GM23338 (cell line): ENCODE data around the gene TLNRD1.

Source experiments
- CREB1 ChIP-seq: fragments of 250-450 bp; sonication (Bioruptor Pico); IDR thresholded peaks from 2 replicates; pipeline ENCODE4 v1.5.0; 2020; ENCODE audit warnings: low read depth, mild to moderate bottlenecking, moderate library complexity
- EZH2 ChIP-seq: fragments of 200-600 bp; sonication (generic); IDR thresholded peaks from one replicate; pipeline ENCODE4 v1.8.0; 2017; ENCODE audit warnings: antibody characterized with exemption, mild to moderate bottlenecking, low read depth; ENCODE audit not compliant: unreplicated experiment
- EZH2phosphoT487 ChIP-seq: fragments of 200-600 bp; sonication (generic); IDR thresholded peaks from one replicate; pipeline ENCODE4 v1.8.1; 2018; ENCODE audit warnings: antibody characterized with exemption; ENCODE audit not compliant: unreplicated experiment
- JUNB ChIP-seq: IDR thresholded peaks from one replicate; pipeline ENCODE4 v1.6.1; 2016; ENCODE audit warnings: antibody characterized with exemption; ENCODE audit not compliant: unreplicated experiment
- POLR2AphosphoS5 ChIP-seq: IDR thresholded peaks from 2 replicates; pipeline ENCODE4 v1.6.1; 2016; ENCODE audit warnings: antibody characterized with exemption, low read depth
- STAT1 ChIP-seq: IDR thresholded peaks from one replicate; pipeline ENCODE4 v1.6.1; 2016; ENCODE audit warnings: antibody characterized with exemption; ENCODE audit not compliant: unreplicated experiment
- ZNF114 ChIP-seq: fragments of 250-450 bp; sonication (Bioruptor Pico); IDR thresholded peaks from 2 replicates; pipeline ENCODE4 v1.5.0; 2020; ENCODE audit warnings: mild to moderate bottlenecking, moderate library complexity
- ZNF331 ChIP-seq: fragments of 250-450 bp; sonication (Bioruptor Pico); IDR thresholded peaks from 2 replicates; pipeline ENCODE4 v1.5.0; 2020; ENCODE audit warnings: low read depth, mild to moderate bottlenecking, moderate library complexity
- TF ChIP-seq, protein P1 (sequence below), 2 experiments: fragments of 200-600 bp in 1 of 2; sonication (generic) in 1 of 2; conservative IDR thresholded peaks; 2 replicates each; pipeline versions ENCODE4 v1.5.1 to v1.6.1; 2016 to 2017; ENCODE audit warnings: antibody characterized with exemption in 2 of 2, low read depth in 2 of 2, mild to moderate bottlenecking in 2 of 2, moderate library complexity in 1 of 2
- TF ChIP-seq, protein P2 (sequence below): IDR thresholded peaks from one replicate; pipeline ENCODE4 v1.6.1; 2018; ENCODE audit warnings: antibody characterized with exemption; ENCODE audit not compliant: unreplicated experiment
- TF ChIP-seq, protein P3 (sequence below): fragments of 250-450 bp; sonication (Bioruptor Pico); IDR thresholded peaks from 2 replicates; pipeline ENCODE4 v1.5.0; 2020; ENCODE audit warnings: mild to moderate bottlenecking, moderate library complexity

DNA sequence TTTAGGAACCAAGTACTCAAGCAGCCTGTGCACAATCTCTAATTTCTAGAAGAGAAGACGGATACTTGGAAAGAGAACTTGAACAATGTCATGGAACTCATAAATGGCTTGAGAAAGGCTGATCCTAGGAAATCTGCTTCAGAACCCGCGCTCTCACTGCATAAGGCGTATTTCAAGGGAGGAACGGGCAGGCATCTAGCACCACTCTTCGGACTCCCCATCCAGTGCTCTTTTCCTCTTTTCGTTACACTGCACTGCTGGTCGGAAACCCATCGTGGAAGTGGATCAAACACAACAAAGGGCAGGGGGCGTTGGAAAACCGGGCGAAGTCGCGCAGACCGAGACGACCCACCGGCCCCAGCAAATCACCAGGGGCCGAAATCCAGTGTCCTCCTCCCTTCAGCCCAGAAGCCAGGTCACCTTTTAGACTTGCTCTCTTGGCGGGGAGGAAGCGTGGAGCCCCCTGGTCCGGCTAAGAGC, 539 bp upstream of the TLNRD1 start:
- TF ChIP-seq, protein P1, sequence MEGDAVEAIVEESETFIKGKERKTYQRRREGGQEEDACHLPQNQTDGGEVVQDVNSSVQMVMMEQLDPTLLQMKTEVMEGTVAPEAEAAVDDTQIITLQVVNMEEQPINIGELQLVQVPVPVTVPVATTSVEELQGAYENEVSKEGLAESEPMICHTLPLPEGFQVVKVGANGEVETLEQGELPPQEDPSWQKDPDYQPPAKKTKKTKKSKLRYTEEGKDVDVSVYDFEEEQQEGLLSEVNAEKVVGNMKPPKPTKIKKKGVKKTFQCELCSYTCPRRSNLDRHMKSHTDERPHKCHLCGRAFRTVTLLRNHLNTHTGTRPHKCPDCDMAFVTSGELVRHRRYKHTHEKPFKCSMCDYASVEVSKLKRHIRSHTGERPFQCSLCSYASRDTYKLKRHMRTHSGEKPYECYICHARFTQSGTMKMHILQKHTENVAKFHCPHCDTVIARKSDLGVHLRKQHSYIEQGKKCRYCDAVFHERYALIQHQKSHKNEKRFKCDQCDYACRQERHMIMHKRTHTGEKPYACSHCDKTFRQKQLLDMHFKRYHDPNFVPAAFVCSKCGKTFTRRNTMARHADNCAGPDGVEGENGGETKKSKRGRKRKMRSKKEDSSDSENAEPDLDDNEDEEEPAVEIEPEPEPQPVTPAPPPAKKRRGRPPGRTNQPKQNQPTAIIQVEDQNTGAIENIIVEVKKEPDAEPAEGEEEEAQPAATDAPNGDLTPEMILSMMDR (conservative IDR thresholded peaks at IDR 0.05; ENCODE audit: low read depth in 2 of 2): no peak
- TF ChIP-seq EZH2 (no peak), CREB1 (CRISPR knock-in tag) (no peak), POLR2AphosphoS5 (no peak), ZNF114 (CRISPR knock-in tag) (no peak), EZH2phosphoT487 (no peak), ZNF331 (no peak), STAT1 (no peak), JUNB (no peak)
- TF ChIP-seq, protein P2, sequence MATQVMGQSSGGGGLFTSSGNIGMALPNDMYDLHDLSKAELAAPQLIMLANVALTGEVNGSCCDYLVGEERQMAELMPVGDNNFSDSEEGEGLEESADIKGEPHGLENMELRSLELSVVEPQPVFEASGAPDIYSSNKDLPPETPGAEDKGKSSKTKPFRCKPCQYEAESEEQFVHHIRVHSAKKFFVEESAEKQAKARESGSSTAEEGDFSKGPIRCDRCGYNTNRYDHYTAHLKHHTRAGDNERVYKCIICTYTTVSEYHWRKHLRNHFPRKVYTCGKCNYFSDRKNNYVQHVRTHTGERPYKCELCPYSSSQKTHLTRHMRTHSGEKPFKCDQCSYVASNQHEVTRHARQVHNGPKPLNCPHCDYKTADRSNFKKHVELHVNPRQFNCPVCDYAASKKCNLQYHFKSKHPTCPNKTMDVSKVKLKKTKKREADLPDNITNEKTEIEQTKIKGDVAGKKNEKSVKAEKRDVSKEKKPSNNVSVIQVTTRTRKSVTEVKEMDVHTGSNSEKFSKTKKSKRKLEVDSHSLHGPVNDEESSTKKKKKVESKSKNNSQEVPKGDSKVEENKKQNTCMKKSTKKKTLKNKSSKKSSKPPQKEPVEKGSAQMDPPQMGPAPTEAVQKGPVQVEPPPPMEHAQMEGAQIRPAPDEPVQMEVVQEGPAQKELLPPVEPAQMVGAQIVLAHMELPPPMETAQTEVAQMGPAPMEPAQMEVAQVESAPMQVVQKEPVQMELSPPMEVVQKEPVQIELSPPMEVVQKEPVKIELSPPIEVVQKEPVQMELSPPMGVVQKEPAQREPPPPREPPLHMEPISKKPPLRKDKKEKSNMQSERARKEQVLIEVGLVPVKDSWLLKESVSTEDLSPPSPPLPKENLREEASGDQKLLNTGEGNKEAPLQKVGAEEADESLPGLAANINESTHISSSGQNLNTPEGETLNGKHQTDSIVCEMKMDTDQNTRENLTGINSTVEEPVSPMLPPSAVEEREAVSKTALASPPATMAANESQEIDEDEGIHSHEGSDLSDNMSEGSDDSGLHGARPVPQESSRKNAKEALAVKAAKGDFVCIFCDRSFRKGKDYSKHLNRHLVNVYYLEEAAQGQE: no peak
- TF ChIP-seq, protein P3, sequence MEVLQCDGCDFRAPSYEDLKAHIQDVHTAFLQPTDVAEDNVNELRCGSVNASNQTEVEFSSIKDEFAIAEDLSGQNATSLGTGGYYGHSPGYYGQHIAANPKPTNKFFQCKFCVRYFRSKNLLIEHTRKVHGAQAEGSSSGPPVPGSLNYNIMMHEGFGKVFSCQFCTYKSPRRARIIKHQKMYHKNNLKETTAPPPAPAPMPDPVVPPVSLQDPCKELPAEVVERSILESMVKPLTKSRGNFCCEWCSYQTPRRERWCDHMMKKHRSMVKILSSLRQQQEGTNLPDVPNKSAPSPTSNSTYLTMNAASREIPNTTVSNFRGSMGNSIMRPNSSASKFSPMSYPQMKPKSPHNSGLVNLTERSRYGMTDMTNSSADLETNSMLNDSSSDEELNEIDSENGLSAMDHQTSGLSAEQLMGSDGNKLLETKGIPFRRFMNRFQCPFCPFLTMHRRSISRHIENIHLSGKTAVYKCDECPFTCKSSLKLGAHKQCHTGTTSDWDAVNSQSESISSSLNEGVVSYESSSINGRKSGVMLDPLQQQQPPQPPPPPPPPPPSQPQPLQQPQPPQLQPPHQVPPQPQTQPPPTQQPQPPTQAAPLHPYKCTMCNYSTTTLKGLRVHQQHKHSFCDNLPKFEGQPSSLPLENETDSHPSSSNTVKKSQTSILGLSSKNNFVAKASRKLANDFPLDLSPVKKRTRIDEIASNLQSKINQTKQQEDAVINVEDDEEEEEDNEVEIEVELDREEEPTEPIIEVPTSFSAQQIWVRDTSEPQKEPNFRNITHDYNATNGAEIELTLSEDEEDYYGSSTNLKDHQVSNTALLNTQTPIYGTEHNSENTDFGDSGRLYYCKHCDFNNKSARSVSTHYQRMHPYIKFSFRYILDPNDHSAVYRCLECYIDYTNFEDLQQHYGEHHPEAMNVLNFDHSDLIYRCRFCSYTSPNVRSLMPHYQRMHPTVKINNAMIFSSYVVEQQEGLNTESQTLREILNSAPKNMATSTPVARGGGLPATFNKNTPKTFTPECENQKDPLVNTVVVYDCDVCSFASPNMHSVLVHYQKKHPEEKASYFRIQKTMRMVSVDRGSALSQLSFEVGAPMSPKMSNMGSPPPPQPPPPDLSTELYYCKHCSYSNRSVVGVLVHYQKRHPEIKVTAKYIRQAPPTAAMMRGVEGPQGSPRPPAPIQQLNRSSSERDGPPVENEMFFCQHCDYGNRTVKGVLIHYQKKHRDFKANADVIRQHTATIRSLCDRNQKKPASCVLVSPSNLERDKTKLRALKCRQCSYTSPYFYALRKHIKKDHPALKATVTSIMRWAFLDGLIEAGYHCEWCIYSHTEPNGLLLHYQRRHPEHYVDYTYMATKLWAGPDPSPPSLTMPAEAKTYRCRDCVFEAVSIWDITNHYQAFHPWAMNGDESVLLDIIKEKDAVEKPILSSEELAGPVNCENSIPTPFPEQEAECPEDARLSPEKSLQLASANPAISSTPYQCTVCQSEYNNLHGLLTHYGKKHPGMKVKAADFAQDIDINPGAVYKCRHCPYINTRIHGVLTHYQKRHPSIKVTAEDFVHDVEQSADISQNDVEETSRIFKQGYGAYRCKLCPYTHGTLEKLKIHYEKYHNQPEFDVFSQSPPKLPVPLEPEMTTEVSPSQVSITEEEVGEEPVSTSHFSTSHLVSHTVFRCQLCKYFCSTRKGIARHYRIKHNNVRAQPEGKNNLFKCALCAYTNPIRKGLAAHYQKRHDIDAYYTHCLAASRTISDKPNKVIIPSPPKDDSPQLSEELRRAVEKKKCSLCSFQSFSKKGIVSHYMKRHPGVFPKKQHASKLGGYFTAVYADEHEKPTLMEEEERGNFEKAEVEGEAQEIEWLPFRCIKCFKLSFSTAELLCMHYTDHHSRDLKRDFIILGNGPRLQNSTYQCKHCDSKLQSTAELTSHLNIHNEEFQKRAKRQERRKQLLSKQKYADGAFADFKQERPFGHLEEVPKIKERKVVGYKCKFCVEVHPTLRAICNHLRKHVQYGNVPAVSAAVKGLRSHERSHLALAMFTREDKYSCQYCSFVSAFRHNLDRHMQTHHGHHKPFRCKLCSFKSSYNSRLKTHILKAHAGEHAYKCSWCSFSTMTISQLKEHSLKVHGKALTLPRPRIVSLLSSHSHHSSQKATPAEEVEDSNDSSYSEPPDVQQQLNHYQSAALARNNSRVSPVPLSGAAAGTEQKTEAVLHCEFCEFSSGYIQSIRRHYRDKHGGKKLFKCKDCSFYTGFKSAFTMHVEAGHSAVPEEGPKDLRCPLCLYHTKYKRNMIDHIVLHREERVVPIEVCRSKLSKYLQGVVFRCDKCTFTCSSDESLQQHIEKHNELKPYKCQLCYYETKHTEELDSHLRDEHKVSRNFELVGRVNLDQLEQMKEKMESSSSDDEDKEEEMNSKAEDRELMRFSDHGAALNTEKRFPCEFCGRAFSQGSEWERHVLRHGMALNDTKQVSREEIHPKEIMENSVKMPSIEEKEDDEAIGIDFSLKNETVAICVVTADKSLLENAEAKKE (CRISPR knock-in tag): no peak
